Measurements from ENCODE around the gene PLEK2.

GRCh38 chr14:67389275-67389674 lies 22.7 kb downstream of the PLEK2 start:
- no peak for TF ChIP-seq CTCF (IDR thresholded peaks at IDR 0.05)
- TF ChIP-seq POLR2A (IDR thresholded peaks at IDR 0.05) = no peak

Measured in right lobe of liver (tissue), 4 donors.